Esophagus muscularis mucosa (tissue), 3 donors: Measurements from ENCODE around the gene RPS2.

ENCODE experiments used
- CTCF ChIP-seq, 3 experiments: fragments of 200-600 bp in 2 of 3; fragments of 450-650 bp in 1 of 3; sonication (generic) in 2 of 3; IDR thresholded peaks; one replicate each; pipeline ENCODE4 v1.5.1; 2017 to 2019; ENCODE audit warnings: antibody characterized with exemption in 3 of 3, mild to moderate bottlenecking in 2 of 3, moderate library complexity in 1 of 3
- EP300 ChIP-seq: sonication (generic); formaldehyde crosslinking; IDR thresholded peaks from one replicate; pipeline ENCODE4 v1.6.1; 2017; ENCODE audit warnings: antibody characterized with exemption

GRCh38 chr16:2003827-2004641 is 39.4 kb upstream of the RPS2 start:
- TF ChIP-seq CTCF (IDR thresholded peaks at IDR 0.05) = peak; percentile 78 to 93 (median 85)
- TF ChIP-seq EP300 = no peak
